Activated T-cell treated with anti-CD3 and anti-CD28 coated beads, Interleukin-2, amount 50 U/mL, for 48 hours (primary cell): Measurements from ENCODE around the gene SLC38A9.

Experiments used
- DNase-seq, 2 experiments: peaks; one replicate each; pipeline ENCODE4 v3.0.0-alpha.2; 2020

The SLC38A9 gene

GRCh38 chr5:55645304-55645703 lies 66.8 kb downstream of the SLC38A9 start:
- DNase-seq, result no peak

DNA sequence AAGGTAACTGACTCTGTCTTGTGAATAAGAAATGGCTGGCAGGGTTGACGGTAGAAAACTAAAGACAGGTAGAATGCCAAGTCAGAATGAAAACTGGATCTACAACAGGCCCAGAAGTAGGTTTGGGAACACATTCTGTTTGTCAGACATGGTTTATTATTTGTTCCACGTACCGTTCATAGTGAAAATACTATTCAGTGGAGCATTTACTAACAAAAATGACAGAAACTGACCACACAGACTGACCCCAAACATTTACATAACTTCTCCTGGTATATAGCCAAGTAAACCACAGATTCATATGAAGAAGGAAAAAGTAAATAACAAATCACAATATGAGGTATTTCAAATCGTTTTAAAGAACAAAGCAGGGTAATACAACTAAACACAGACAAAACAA lies 73.7 kb downstream of the SLC38A9 start:
- no peak for DNase-seq

DNA sequence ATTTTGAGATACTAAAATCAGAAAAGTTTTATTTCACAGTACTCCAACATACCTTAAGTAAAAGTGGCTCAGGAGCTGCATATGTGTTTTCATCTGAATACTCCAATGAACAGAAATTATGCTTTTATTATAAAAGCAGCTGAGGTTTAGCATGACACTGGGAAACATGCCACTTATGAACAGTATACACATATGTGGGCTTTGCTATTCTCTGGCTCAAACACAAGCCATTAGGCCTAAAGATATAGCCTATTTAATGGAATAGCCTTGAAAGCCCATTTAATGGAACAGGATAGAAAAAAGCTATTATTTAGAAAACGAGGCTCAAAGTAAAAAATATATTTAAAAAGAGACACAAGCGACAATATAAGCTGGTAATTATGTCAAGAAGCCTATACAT lies 74.1 kb downstream of the SLC38A9 start:
- no peak for DNase-seq

GRCh38 chr5:55636683-55637082 lies 75.4 kb downstream of the SLC38A9 start:
- no peak for DNase-seq

- no peak for DNase-seq
These were observed 75.9 kb downstream of the SLC38A9 start for GRCh38 chr5:55636177-55636576.

GRCh38 chr5:55634866-55635265 lies 77.3 kb downstream of the SLC38A9 start:
- no peak for DNase-seq

DNA sequence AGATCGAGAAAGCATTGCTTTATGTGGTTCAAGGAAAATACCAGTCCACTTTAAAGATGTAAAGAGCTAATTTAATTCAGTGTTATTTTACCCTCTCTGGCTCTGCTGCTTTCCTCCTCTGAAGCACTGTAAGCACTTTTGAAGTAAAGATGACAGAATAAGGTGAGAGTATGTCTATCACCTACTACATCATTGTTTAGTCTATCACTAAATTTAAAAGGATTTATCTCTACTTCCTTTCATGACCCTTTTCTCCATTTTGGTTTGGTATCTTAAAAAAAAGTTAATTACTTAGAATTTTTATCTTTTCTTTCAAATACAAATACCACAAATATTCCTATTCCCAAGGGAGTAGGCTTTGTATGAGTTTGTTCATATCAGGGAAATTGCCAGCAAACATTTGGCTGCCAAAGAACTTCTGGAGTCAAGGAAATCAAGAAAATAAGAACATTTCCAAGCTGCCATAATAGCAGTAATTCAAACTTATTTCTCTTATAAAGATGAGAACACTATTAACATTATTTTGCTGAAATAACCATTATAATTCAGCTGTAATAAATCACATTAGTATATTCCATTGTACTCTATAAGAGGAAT lies 77.8 kb downstream of the SLC38A9 start:
- DNase-seq, result no peak

- no peak for DNase-seq
These were observed 78.4 kb downstream of the SLC38A9 start for GRCh38 chr5:55633574-55634208.

GRCh38 chr5:55629815-55630214 lies 82.3 kb downstream of the SLC38A9 start:
- DNase-seq, result no peak

DNA sequence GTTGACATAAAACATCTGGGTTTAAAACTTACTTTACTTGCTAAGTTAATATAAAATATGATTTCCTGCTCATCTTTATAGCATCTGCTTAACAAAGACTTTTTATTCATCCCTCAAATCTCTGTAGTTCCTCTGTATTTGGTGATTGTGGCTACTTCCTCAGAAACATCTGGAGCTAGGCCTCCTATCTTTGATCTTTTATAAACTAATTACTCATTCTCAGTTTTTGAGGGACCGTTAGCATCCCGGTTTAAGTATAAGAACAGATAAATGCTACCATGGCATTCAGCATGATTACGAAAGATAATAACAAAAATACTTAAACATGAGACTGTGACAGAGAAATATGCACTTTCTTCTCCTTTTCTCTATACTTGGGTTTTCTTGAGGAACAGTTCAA lies 85.3 kb downstream of the SLC38A9 start:
- no peak for DNase-seq

DNA sequence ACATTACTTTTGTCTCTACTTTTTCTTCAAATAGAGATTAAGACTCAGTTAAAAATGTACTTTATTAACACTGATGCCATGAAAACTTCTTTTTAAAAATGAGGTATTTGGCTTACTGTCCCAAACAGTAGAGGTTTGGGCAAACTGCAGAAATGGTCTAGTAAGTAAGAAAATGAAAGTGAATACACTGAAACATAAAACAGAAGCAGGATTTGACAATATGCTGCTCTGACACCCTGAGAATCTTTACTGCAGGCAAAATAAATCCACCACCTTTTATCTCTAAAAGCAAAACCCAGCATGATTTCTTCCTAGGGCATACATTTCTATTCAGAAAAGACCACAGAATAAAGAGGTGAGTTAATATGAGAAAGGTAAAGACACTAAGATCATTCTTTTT lies 86.2 kb downstream of the SLC38A9 start:
- DNase-seq, result no peak

DNA sequence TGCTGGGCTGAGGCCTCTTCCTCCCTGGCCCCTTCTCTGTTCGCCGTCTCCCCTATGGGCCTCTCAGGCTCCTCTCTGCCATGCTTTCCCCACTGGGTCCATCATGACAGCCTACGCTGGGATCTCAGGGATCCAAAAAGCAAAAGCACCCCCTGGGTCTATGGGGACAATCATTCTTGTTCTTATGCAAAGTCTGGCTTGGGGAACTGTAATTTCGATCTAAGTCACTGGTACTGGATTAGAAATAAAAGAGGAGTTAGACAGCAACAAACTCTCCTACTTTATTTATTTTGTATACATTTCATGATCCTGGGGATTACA lies 86.6 kb downstream of the SLC38A9 start:
- no peak for DNase-seq

GRCh38 chr5:55624841-55625588 lies 87.1 kb downstream of the SLC38A9 start:
- DNase-seq, result no peak

GRCh38 chr5:55623789-55624188 lies 88.3 kb downstream of the SLC38A9 start:
- no peak for DNase-seq

GRCh38 chr5:55622460-55622859 lies 89.7 kb downstream of the SLC38A9 start:
- no peak for DNase-seq

GRCh38 chr5:55621229-55621628 lies 90.9 kb downstream of the SLC38A9 start:
- no peak for DNase-seq

- DNase-seq, result no peak
These were observed 91.4 kb downstream of the SLC38A9 start for GRCh38 chr5:55620766-55621160.

- DNase-seq, result no peak
These were observed 91.9 kb downstream of the SLC38A9 start for GRCh38 chr5:55620009-55620765.

DNA sequence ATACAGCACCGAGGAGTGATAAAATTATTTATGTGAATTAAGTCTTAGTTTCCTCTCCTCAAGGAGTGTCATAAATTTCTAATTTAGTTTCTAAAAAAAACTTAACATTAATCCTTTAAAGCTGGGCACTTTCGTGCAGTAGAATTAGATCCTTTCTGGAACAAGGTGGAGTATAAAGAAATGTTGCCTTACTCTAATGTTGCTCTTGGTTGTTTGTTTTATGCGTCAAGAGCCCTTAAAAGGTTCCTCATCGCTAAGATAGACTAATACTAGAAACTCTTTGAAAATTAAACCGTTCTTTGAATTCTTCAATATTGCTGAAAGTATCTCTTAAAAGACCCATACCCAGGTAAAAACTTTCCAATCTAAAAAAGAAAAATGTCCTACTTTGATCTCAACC lies 93.8 kb downstream of the SLC38A9 start:
- no peak for DNase-seq

- no peak for DNase-seq
These were observed 98.8 kb downstream of the SLC38A9 start for GRCh38 chr5:55613112-55613868.

GRCh38 chr5:55610542-55610941 lies 101.6 kb downstream of the SLC38A9 start:
- no peak for DNase-seq

DNA sequence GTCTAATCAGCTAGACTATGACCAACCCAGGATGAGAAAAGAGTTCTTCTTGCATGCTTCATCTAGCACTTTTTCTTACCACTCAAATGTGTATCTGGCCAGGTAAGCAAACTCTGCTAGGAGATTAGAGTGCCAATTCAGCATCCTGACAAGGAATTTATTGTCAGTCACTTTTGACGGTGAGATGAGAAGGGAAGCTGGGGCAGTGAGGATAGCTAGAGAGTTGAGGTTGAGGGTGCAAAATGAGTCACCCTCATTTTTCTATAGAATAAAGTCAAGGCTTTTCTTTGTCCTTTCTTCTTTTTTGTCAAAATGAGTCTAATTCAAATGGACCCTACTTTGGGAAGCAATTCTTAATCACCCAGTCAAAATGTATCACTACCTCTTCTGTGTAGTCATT lies 102.7 kb downstream of the SLC38A9 start:
- no peak for DNase-seq
